NK-92 (cell line): Measurements from ENCODE around the gene DPF1.

Experiments used
- DNase-seq: peaks from one replicate; lab custom pipeline; 2025; ENCODE audit not compliant: unreplicated experiment; lab: John Stamatoyannopoulos, UW

DPF1 gene

DNA sequence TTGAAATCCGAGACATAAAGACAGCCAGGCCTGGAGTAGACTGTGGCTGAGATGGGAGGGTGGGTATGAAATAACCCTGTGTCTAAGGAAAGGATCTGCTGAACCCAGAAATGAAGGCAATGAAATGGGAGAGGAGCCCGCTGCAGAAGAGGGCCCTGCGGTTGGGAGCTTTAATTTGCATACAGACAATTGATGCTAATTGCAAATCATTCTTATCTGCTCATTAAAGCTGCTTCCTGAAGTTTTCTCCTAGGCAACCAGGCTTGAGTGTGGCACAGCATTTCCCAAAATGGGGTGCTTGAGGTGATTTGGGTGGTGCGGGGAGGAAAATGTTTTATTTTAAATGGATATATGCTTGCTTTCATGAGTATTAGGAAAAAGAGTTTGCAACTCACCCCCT is 55.4 kb downstream of the DPF1 start:
- DNase-seq = no peak

- DNase-seq = no peak
Observed at GRCh38 chr19:38165335-38165734, 58.7 kb downstream of the DPF1 start.

DNA sequence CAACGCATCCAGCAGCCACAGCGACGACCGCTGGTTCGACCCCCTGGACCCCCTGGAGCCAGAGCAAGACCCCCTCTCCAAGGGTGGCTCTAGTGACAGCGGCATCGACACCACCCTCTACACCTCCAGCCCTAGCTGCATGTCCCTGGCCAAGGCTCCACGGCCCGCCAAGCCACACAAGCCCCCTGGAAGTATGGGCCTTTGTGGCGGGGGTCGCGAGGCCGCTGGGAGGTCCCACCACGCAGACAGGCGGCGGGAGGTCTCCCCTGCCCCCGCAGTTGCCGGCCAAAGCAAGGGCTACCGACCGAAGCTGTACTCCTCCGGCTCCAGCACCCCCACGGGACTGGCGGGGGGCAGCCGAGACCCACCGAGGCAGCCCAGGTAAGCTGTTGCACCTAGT is 59.5 kb downstream of the DPF1 start:
- DNase-seq = no peak

DNA sequence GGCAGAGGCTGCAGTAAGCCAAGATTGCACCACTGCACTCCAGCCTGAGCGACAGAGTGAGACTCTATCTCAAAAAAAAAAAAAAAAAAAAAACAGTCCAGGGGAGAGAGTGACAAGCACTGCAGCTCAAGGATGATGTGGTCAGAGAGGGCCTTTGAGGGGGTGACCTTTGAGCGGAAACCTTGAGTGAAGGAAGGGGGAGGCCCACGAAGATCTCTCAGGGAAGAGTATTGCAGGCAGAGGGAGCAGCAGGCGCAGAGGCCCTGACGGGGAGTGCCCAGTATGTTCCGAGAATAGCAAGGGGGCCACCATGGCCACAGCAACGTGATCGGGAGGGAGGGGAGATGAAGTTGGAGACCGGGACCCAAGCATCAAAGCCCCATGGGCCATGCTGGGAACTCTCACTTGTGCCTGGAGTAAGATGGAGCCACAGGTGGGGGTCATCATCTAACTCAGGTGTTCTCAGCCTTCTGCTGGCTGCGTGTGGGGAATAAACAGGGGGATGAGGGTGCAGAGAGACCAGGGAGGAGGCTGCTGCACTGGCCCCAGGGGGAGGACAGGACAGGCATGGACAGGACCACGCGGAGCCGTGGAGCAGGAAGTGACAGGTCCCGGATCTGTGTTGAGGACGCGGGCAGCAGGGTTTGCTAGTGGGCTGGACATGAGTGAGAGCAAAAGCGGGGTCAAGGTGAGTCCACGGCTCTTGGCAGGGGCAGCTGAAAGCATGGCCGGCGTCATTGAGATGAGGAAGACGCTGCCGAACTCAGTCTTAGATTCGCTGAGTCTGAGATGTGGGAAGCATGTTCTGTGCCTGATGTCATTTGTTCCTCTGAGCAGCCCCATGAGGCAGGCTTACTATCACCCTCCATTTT is 60.4 kb downstream of the DPF1 start:
- DNase-seq = no peak

- DNase-seq = no peak
Observed at GRCh38 chr19:38162632-38163031, 61.4 kb downstream of the DPF1 start.

- no peak for DNase-seq
Observed at GRCh38 chr19:38162094-38162493, 61.9 kb downstream of the DPF1 start.
